Measurements from ENCODE around the gene ECT2L. TPM values are rescaled to one million over a fixed set of nuclear protein-coding genes. Genes with fewer than 3 reads are reported as not detected.
A peak's percentile ranks its signal among the peaks of the same experiment; 100 is the strongest.

The ECT2L gene
- total RNA-seq, 1 experiment from 2014 or later: not detected

- H3K79me2 ChIP-seq (ENCODE audit: low read depth): no peaks in the 10 kb centered on the region
- H4K20me1 ChIP-seq (ENCODE audit: insufficient read depth): no peaks in the 10 kb centered on the region
- H3K4me3 ChIP-seq: no peak overlapping the region
- 0 out of 2 replicates have a peak, but pooled peaks cover 3% of the 10 kb centered on the region for H3F3A ChIP-seq (ENCODE audit: insufficient read depth, low read depth)
- H3K27ac ChIP-seq: no peak overlapping the region
- H3K9me3 ChIP-seq (ENCODE audit: insufficient read depth, low read depth): no peaks in the 10 kb centered on the region
- H3K4me1 ChIP-seq (replicated peaks; ENCODE audit: insufficient read depth): no peaks in the 10 kb centered on the region
- H3K27me3 ChIP-seq (ENCODE audit: insufficient read depth, low read depth): no peaks in the 10 kb centered on the region
- no peaks in the 10 kb centered on the region for H3K9me2 ChIP-seq (ENCODE audit: insufficient read depth)
- POLR2A ChIA-PET (ENCODE audit: unreplicated experiment): no interaction called here
- no peaks in the 10 kb centered on the region for H3K36me3 ChIP-seq (ENCODE audit: low read depth)
- no peak overlapping the region for H2AFZ ChIP-seq
- DNase-seq: no peak
- no TSS peak for BruUV-seq (replicated peaks)
- CTCF ChIA-PET: no interaction called here
- intact Hi-C loops (cut with micrococcal nuclease; ENCODE audit: unreplicated experiment): no loop called here
- H3K4me2 ChIP-seq: no peak overlapping the region
- TF ChIP-seq CTCF (conservative IDR thresholded peaks at IDR 0.05) (no peak), EZH2 (IDR thresholded peaks at IDR 0.05; ENCODE audit: low read depth) (no peak)
Observed at GRCh38 chr6:138857775-138858174, 61.9 kb downstream of the ECT2L start.

GRCh38 chr6:138862456-138862855 is 66.6 kb downstream of the ECT2L start:
- Histone ChIP-seq H3K4me2 (no peak overlapping the region), H3K9me2 (ENCODE audit: insufficient read depth) (no peaks in the 10 kb centered on the region), H3K79me2 (ENCODE audit: low read depth) (no peaks in the 10 kb centered on the region), H3F3A (ENCODE audit: insufficient read depth, low read depth) (no peaks in the 10 kb centered on the region), H2AFZ (no peak overlapping the region; the same call in 1 of the 2 replicates), H3K36me3 (ENCODE audit: low read depth) (no peaks in the 10 kb centered on the region), H3K27ac (no peak overlapping the region), H4K20me1 (ENCODE audit: insufficient read depth) (no peaks in the 10 kb centered on the region), H3K27me3 (ENCODE audit: insufficient read depth, low read depth) (no peaks in the 10 kb centered on the region), H3K9me3 (ENCODE audit: insufficient read depth, low read depth) (no peaks in the 10 kb centered on the region), H3K4me3 (no peak overlapping the region), H3K4me1 (replicated peaks; ENCODE audit: insufficient read depth) (no peaks in the 10 kb centered on the region)
- POLR2A ChIA-PET (ENCODE audit: unreplicated experiment): no interaction called here
- no TSS peak for BruUV-seq (replicated peaks)
- CTCF ChIA-PET: no interaction called here
- TF ChIP-seq CTCF (conservative IDR thresholded peaks at IDR 0.05) (no peak), EZH2 (IDR thresholded peaks at IDR 0.05; ENCODE audit: low read depth) (no peak)
- intact Hi-C loops (cut with micrococcal nuclease; ENCODE audit: unreplicated experiment): no loop called here
- DNase-seq: no peak

GRCh38 chr6:138863321-138863720 is 67.4 kb downstream of the ECT2L start:
- H3K9me3 ChIP-seq (ENCODE audit: insufficient read depth, low read depth): no peaks in the 10 kb centered on the region
- H3K79me2 ChIP-seq (ENCODE audit: low read depth): no peaks in the 10 kb centered on the region
- H3K27me3 ChIP-seq (ENCODE audit: insufficient read depth, low read depth): no peaks in the 10 kb centered on the region
- no peak overlapping the region for H3K4me3 ChIP-seq
- H3K27ac ChIP-seq: no peak overlapping the region
- no peaks in the 10 kb centered on the region for H3K4me1 ChIP-seq (replicated peaks; ENCODE audit: insufficient read depth)
- ChIA-PET POLR2A (ENCODE audit: unreplicated experiment) (no interaction called here), CTCF (no interaction called here)
- TF ChIP-seq EZH2 (IDR thresholded peaks at IDR 0.05; ENCODE audit: low read depth): no peak
- no peak for TF ChIP-seq CTCF (conservative IDR thresholded peaks at IDR 0.05)
- BruUV-seq (replicated peaks): no TSS peak
- H3F3A ChIP-seq (ENCODE audit: insufficient read depth, low read depth): no peaks in the 10 kb centered on the region
- DNase-seq: no peak
- no peaks in the 10 kb centered on the region for H3K9me2 ChIP-seq (ENCODE audit: insufficient read depth)
- peak overlapping the region; percentile 61 for H2AFZ ChIP-seq
- H3K4me2 ChIP-seq: no peak overlapping the region
- H3K36me3 ChIP-seq (ENCODE audit: low read depth): no peaks in the 10 kb centered on the region
- H4K20me1 ChIP-seq (ENCODE audit: insufficient read depth): no peaks in the 10 kb centered on the region
- intact Hi-C loops (cut with micrococcal nuclease; ENCODE audit: unreplicated experiment): no loop called here

Measured in PC-9 (cell line).